WI38 (cell line): Measurements from ENCODE around the gene GPHN.

ENCODE experiments used
- H3K4me3 ChIP-seq: 2 replicates; pipeline ENCODE4 v1.5.1; 2011; ENCODE audit warnings: low read depth, mild to moderate bottlenecking, control low read depth, low read length
- TF ChIP-seq, protein P1 (sequence below): IDR thresholded peaks from 2 replicates; pipeline ENCODE4 v1.5.1; 2012; ENCODE audit warnings: low read depth, mild to moderate bottlenecking, control low read depth, low read length

Gene GPHN

DNA sequence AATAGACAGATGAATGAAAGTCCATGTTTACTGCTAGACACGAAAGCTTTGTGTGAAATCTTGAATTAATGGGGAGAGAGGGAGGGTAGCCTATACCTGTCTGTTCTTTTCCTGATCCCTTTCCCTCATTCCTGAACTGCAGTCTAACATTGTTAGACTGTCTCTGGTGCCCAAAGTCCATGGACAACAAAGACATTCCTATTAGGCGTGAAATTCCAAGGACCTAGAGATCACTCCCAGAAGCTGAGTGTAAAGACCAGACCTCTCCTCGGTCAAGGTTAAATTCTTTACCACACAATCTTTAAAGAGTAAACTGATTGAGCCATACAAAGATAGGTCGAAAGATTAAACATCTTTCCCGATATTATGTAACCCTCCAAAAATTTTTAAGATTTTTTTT, 410.6 kb downstream of the GPHN start:
- H3K4me3 ChIP-seq: no peak overlapping the region
- TF ChIP-seq, protein P1, sequence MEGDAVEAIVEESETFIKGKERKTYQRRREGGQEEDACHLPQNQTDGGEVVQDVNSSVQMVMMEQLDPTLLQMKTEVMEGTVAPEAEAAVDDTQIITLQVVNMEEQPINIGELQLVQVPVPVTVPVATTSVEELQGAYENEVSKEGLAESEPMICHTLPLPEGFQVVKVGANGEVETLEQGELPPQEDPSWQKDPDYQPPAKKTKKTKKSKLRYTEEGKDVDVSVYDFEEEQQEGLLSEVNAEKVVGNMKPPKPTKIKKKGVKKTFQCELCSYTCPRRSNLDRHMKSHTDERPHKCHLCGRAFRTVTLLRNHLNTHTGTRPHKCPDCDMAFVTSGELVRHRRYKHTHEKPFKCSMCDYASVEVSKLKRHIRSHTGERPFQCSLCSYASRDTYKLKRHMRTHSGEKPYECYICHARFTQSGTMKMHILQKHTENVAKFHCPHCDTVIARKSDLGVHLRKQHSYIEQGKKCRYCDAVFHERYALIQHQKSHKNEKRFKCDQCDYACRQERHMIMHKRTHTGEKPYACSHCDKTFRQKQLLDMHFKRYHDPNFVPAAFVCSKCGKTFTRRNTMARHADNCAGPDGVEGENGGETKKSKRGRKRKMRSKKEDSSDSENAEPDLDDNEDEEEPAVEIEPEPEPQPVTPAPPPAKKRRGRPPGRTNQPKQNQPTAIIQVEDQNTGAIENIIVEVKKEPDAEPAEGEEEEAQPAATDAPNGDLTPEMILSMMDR: no peak

DNA sequence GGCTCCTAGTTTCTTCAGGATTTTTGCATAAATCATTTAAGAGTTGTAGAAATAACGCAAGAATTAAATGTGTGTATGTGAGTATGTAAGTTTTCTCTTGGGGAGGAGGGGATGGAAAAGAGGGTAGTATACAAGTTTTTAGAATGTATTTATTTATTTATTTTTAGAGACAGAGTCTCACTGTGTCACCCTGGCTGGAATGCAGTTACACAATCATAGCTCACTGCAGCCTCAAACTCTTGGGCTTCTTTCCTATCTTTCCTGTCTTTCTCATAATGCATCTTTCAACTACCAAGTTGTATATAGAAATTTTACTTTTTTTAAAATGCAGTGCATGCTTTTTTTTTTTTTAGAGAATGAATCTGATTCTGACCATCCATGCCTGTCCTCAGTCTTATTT, 412.2 kb downstream of the GPHN start:
- TF ChIP-seq, protein P1: no peak
- no peak overlapping the region for H3K4me3 ChIP-seq

DNA sequence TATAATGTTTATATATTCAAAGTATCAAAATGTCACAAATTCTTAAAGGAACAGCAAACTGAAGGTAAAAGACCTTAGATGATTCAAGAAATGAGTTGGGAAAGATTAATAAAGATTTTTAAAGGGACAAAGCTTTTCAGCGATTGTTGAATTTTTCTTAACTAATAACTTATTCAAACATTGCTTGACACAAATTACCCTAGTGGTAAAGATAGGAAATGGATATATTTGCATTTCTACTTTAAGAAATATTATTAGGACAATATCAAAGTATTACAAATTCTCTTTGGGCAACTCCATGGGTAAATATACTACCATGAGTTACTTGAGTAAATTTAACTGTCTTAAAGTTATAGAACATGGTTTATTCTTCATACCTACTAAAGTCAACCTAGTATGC, 415.3 kb downstream of the GPHN start:
- TF ChIP-seq, protein P1: no peak
- no peak overlapping the region for H3K4me3 ChIP-seq

DNA sequence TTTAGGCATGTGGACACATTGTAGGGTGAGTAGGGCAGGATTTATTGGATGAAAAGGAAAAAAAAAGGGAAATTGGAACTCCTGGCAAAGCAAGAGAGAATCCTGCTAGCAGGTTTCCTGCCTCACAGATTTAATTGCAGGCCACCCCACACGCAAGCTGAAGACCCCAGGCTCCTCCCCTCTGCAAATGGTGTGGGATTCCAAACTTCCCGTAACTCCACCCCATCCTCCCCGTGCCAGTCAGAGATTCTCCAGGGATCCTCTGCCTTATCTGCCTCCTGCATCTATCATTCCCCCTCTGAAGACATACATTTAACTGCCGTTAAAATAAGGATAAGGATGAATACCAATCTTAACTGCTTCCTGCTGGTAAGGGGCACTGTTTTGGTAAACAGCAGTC, 431.5 kb downstream of the GPHN start:
- no peak overlapping the region for H3K4me3 ChIP-seq
- TF ChIP-seq, protein P1: no peak

DNA sequence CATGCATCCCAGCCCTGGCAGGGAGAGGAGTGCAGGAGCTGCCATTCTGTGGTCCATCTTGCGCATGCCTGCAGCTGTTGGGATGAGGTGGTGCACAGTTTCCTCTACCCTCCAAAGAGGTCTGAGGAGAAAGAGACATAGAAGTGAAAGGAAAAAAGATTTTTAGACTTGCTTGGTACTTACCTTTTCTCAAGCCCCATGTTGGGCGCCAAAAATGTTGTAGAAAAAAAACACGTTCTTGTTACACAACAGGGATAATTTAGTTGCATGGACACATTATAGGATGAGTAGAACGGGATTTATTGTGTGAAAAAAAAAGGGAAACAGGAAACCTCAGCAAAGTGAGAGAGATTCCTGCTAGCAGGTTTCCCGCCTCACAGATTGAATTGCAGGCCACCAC, 436.9 kb downstream of the GPHN start:
- H3K4me3 ChIP-seq: no peak overlapping the region
- TF ChIP-seq, protein P1: no peak

DNA sequence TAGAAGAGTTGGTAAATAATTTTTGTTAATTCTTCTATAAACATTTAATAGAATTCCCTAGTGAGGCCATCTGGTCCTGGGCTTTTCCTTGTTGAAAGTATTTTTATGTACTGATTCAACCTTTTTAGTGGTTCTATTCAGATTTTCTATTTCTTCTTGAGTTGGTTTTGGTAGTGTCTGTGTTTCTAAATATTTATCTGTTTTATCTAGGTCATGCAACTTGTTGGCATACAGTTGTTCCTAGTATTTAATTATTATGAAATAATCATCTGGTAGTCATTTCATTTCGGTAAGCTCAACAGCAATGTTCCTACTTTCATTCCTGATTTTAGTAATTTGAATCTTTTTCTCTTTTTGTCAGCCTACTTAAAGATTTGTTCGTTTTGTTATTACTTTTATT, 447.2 kb downstream of the GPHN start:
- TF ChIP-seq, protein P1: no peak
- no peak overlapping the region for H3K4me3 ChIP-seq

DNA sequence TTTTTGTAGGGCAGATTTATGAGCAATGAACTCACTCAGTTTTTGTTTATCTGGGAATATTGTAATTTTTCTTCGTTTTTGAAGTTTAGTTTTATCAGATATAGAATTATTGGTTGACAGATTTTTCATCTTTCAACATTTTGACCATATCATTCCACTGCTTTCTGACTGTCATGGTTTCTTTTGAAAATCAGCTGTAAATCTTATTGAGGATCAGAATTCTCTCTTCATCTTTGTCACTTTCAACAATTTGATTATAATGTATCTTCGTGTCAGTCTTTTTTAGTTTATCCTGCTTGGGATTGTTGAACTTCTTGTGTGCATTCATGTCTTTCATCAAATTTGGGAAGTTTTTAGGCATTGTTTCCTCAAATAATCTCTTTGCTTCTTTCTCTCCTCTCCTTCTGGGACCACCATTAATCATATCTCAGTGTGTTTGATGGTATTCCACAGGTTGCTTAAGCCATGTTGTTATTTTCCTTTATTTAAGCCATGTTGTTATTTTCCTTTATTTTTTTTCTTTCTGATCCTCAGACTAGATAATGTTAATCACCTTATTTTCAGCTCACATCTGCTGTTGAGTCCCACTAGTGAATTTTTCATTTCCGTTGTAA, 451.6 kb downstream of the GPHN start:
- no peak overlapping the region for H3K4me3 ChIP-seq
- TF ChIP-seq, protein P1: no peak
